ENCODE results near the gene CHRNB2.

- TF ChIP-seq POLR2AphosphoS5 (IDR thresholded peaks at IDR 0.05; ENCODE audit: insufficient read depth in 1 of 2, low read depth in 1 of 2) (no peak), CTCF (IDR thresholded peaks at IDR 0.05) (no peak), POLR2A (IDR thresholded peaks at IDR 0.05) (no peak)
Measured at GRCh38 chr1:154575147-154575927, 7.8 kb downstream of the CHRNB2 start.
